Right atrium auricular region (tissue), 2 donors: ENCODE data around the gene SETX. TPM values are rescaled to one million over a fixed set of nuclear protein-coding genes. Genes with fewer than 3 reads are reported as not detected.

Experiments
- DNase-seq: peaks from one replicate; pipeline ENCODE4 v3.0.0-alpha.2; 2019; ENCODE audit warnings: low spot score
- H3K27ac ChIP-seq, 2 donors: fragments of 200-600 bp; sonication (generic); 1 replicate in 1 of 2; 2 replicates in 1 of 2; pipeline ENCODE4 v1.5.1; 2016 to 2019
- H3K27me3 ChIP-seq, 2 donors: fragments of 200-600 bp; sonication (generic); one replicate each; pipeline versions ENCODE4 v1.5.1 to v1.6.0; 2017 to 2019
- H3K36me3 ChIP-seq: fragments of 200-600 bp; sonication (generic); one replicate; pipeline ENCODE4 v1.5.1; 2016
- H3K4me1 ChIP-seq, 2 donors: fragments of 200-600 bp; sonication (generic); one replicate each; pipeline versions ENCODE4 v1.5.1 to v1.6.0; 2017 to 2019
- H3K4me3 ChIP-seq, 2 donors: fragments of 200-600 bp; sonication (generic); 1 replicate in 1 of 2; 2 replicates in 1 of 2; pipeline ENCODE4 v1.5.1; 2017 to 2019; ENCODE audit warnings: mild to moderate bottlenecking in 1 of 2, moderate library complexity in 1 of 2
- H3K9me3 ChIP-seq, 2 donors: fragments of 200-600 bp; sonication (generic); one replicate each; pipeline ENCODE4 v1.5.1; 2019
- CTCF ChIP-seq, 2 donors: fragments of 200-600 bp; sonication (generic); IDR thresholded peaks; one replicate each; pipeline ENCODE4 v1.5.1; 2019; ENCODE audit warnings: antibody characterized with exemption in 2 of 2
- total RNA-seq, 2 donors: library from RNA; depleted of rRNA; stranded (reverse); fragments of >200 nt; gene quantifications; one replicate each; pipeline ENCODE4 v1.1.0, GENCODE V29; 2016

The SETX gene
- total RNA-seq, 2 donors from 2014 or later = 32.3 to 33.9 TPM

- H3K27ac ChIP-seq = no peak overlapping the region
- no peak for TF ChIP-seq CTCF (IDR thresholded peaks at IDR 0.05)
- H3K36me3 ChIP-seq = no peaks in the 10 kb centered on the region
- H3K4me1 ChIP-seq = no peaks in the 10 kb centered on the region
- H3K27me3 ChIP-seq = no peaks in the 10 kb centered on the region
- no peaks in the 10 kb centered on the region for H3K9me3 ChIP-seq
- no peak for DNase-seq
- H3K4me3 ChIP-seq = no peak overlapping the region
Measured at GRCh38 chr9:132224645-132225044, 130.1 kb downstream of the SETX start.

DNA sequence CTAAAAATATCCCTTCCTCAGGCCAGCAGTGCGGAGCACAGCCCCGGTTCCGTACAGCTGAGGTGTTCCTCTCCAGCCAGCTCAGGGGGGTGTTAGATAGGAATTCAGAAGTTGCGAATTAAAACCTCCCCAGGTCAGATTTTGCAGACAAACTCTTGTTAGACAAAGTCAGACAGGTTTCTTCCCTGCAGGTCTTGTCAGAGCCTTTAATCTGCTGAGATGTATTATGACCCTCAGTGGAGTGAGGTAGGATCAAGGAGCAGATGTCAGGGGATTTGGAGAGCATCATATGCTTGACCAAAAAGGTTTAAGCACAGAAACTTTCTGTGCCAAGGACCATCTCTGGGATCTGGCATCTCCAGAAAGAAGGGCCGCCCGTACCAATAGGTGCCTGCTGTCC is 132.8 kb downstream of the SETX start:
- H3K4me1 ChIP-seq = no peaks in the 10 kb centered on the region
- no peaks in the 10 kb centered on the region for H3K9me3 ChIP-seq
- no peak for TF ChIP-seq CTCF (IDR thresholded peaks at IDR 0.05)
- H3K36me3 ChIP-seq = no peaks in the 10 kb centered on the region
- H3K27ac ChIP-seq = no peak overlapping the region
- DNase-seq = no peak
- H3K27me3 ChIP-seq = no peaks in the 10 kb centered on the region
- H3K4me3 ChIP-seq = no peak overlapping the region

- no peak overlapping the region for H3K27ac ChIP-seq
- H3K4me1 ChIP-seq = peaks cover 0 to 13% of the 10 kb centered on the region in 2 donors
- no peak for TF ChIP-seq CTCF (IDR thresholded peaks at IDR 0.05)
- no peaks in the 10 kb centered on the region for H3K27me3 ChIP-seq
- H3K36me3 ChIP-seq = no peaks in the 10 kb centered on the region
- DNase-seq = no peak
- no peaks in the 10 kb centered on the region for H3K9me3 ChIP-seq
- H3K4me3 ChIP-seq = no peak overlapping the region
Measured at GRCh38 chr9:132218208-132218607, 136.6 kb downstream of the SETX start.

- no peak overlapping the region for H3K27ac ChIP-seq
- TF ChIP-seq CTCF (IDR thresholded peaks at IDR 0.05) = no peak
- no peaks in the 10 kb centered on the region for H3K27me3 ChIP-seq
- H3K4me1 ChIP-seq = peaks cover 0 to 13% of the 10 kb centered on the region in 2 donors
- no peak for DNase-seq
- no peaks in the 10 kb centered on the region for H3K36me3 ChIP-seq
- no peak overlapping the region for H3K4me3 ChIP-seq
- H3K9me3 ChIP-seq = no peaks in the 10 kb centered on the region
Measured at GRCh38 chr9:132216861-132217619, 137.7 kb downstream of the SETX start.

GRCh38 chr9:132214027-132214622 is 140.7 kb downstream of the SETX start:
- peak; percentile 78 for DNase-seq
- Histone ChIP-seq H3K36me3 (no peaks in the 10 kb centered on the region), H3K9me3 (no peaks in the 10 kb centered on the region), H3K27ac (peak overlapping the region; percentile 80 to 91), H3K27me3 (no peaks in the 10 kb centered on the region), H3K4me1 (peaks cover 0 to 13% of the 10 kb centered on the region in 2 donors), H3K4me3 (peak overlapping the region in 1 of 2 donors; percentile 11)
- peak in 1 of 2 donors; percentile 36 for TF ChIP-seq CTCF (IDR thresholded peaks at IDR 0.05)
